Esophagus (tissue), 2 donors: ENCODE measurements around the gene RAMP2. TPM values are rescaled to one million over a fixed set of nuclear protein-coding genes. Genes with fewer than 3 reads are reported as not detected.
A peak's percentile ranks its signal among the peaks of the same experiment; 100 is the strongest.

ENCODE experiments used
- H3K27ac ChIP-seq, 2 donors: one replicate each; pipeline ENCODE4 v1.5.1; 2013; ENCODE audit warnings: low read depth in 2 of 2, mild to moderate bottlenecking in 2 of 2, inconsistent platforms in 1 of 2, low read length in 1 of 2, moderate library complexity in 1 of 2
- H3K27me3 ChIP-seq, 2 donors: one replicate each; pipeline ENCODE4 v1.6.1; 2013; ENCODE audit warnings: low read length in 2 of 2, control low read depth in 1 of 2, mild to moderate bottlenecking in 1 of 2; ENCODE audit not compliant: insufficient read depth in 2 of 2, control insufficient read depth in 1 of 2
- H3K36me3 ChIP-seq, 2 donors: one replicate each; pipeline ENCODE4 v1.6.1; 2013; ENCODE audit warnings: low read length in 1 of 2; ENCODE audit not compliant: control insufficient read depth in 2 of 2, insufficient read depth in 2 of 2
- H3K4me1 ChIP-seq, 2 donors: one replicate each; pipeline ENCODE4 v1.6.1; 2013; ENCODE audit warnings: low read length in 1 of 2; ENCODE audit not compliant: control insufficient read depth in 2 of 2, insufficient read depth in 2 of 2
- H3K4me3 ChIP-seq, 2 donors: one replicate each; pipeline ENCODE4 v1.5.1; 2013; ENCODE audit warnings: low read length in 2 of 2, mild to moderate bottlenecking in 2 of 2, low read depth in 1 of 2, moderate library complexity in 1 of 2
- H3K9me3 ChIP-seq, 2 donors: one replicate each; pipeline ENCODE4 v1.6.1; 2013; ENCODE audit warnings: mild to moderate bottlenecking in 2 of 2, low read depth in 1 of 2, low read length in 1 of 2, moderate library complexity in 1 of 2; ENCODE audit not compliant: control insufficient read depth in 2 of 2, insufficient read depth in 1 of 2
- WGBS, 2 donors: extraction: QIAGEN DNeasy Blood & Tissue Kit; methylation state at CpG; one replicate each; pipeline ENCODE4 v1.1.7; 2013; 5-methylcytosine and 5-hydroxymethylcytosine counted together
- polyA plus RNA-seq, 2 donors: library from polyadenylated mRNA; stranded (reverse); fragments of 200-250 nt; gene quantifications; one replicate each; pipeline ENCODE4 v1.2.3, GENCODE V29; 2013
- donor health status: healthy with polysubstance abuse.
- donor health status: Bipolar disorder and iron deficiency.

Gene RAMP2
- polyA plus RNA-seq, 2 donors: 7.5 to 13.5 TPM

DNA sequence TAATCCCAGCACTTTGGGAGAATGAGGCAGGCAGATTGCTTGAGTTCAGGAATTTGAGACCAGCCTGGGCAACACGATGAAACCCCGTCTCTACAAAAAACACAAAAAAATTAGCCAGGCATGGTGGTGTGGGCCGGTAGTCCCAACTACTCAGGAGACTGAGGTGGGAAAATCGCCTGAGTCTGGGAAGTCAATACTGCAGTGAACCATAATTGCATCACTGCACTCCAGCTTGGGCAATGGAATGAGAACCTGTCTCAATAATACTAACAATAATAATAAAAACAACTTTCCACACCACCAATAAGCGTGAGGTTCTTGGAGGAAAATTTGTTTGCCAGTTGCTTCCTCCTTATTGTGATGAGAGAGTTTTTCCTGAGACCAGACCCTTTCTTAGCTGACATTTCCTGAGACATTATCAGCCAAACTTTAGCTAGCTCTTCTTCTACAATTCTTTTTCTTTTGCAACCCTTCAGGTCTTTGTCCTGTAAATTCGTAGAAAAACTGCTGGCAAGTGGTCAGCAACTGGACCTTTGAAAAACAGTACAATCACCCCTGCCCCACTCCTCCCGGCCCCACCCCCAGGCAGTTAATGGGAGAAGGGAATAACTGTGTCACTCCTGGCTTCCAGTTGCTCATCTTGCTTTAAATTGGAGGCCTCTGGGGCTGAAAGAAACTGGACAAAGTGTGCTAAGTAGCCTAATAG, 12.7 kb upstream of the RAMP2 start:
- no peak overlapping the region for H3K4me3 ChIP-seq
- no peaks in the 10 kb centered on the region for H3K4me1 ChIP-seq
- H3K36me3 ChIP-seq: no peaks in the 10 kb centered on the region
- H3K27ac ChIP-seq: peak overlapping the region in 1 of 2 donors; percentile 5
- 67 to 69% methylated on average over 7 of the region's 7 CpGs for WGBS, 2 donors
- no peaks in the 10 kb centered on the region for H3K27me3 ChIP-seq
- no peaks in the 10 kb centered on the region for H3K9me3 ChIP-seq

GRCh38 chr17:42748908-42749798, 11.9 kb upstream of the RAMP2 start:
- no peaks in the 10 kb centered on the region for H3K4me1 ChIP-seq
- H3K27me3 ChIP-seq: no peaks in the 10 kb centered on the region
- no peak overlapping the region for H3K4me3 ChIP-seq
- H3K27ac ChIP-seq: peak overlapping the region in 1 of 2 donors; percentile 23
- H3K36me3 ChIP-seq: no peaks in the 10 kb centered on the region
- 66 to 72% methylated on average over 11 of the region's 11 CpGs for WGBS, 2 donors
- H3K9me3 ChIP-seq: no peaks in the 10 kb centered on the region

- no peaks in the 10 kb centered on the region for H3K27me3 ChIP-seq
- H3K36me3 ChIP-seq: no peaks in the 10 kb centered on the region
- no peaks in the 10 kb centered on the region for H3K4me1 ChIP-seq
- WGBS, 2 donors: 35 to 36% methylated on average over 3 of the region's 3 CpGs
- H3K27ac ChIP-seq: no peak overlapping the region
- H3K4me3 ChIP-seq: no peak overlapping the region
- H3K9me3 ChIP-seq: no peaks in the 10 kb centered on the region
These were observed 10.2 kb upstream of the RAMP2 start for GRCh38 chr17:42750739-42751344.

GRCh38 chr17:42751628-42752027, 9.4 kb upstream of the RAMP2 start:
- no peaks in the 10 kb centered on the region for H3K4me1 ChIP-seq
- H3K9me3 ChIP-seq: no peaks in the 10 kb centered on the region
- no peaks in the 10 kb centered on the region for H3K36me3 ChIP-seq
- 68 to 83% methylated on average over 7 of the region's 7 CpGs for WGBS, 2 donors
- H3K27ac ChIP-seq: no peak overlapping the region
- no peaks in the 10 kb centered on the region for H3K27me3 ChIP-seq
- H3K4me3 ChIP-seq: no peak overlapping the region

DNA sequence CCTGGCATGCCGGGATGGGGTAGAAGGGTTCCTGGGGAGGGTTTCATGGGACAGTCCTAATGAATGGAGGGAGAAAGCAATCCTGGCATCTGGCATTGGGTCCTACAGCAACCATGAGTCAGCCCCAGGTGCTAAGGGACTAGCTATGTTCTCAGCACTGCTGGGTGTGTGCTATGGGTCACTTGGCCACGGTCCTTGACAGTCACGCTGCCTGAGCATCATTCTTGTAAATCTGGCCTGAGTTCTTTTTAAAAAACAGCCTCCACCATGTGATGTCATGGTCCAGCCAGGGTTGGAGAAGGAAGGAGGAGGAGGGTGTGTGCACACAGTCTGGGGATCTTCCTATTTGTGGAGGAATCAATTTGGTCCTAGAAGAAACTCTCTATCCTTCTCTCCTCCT, 6.2 kb upstream of the RAMP2 start:
- WGBS, 2 donors: 60 to 69% methylated on average over 3 of the region's 3 CpGs
- Histone ChIP-seq H3K27me3 (no peaks in the 10 kb centered on the region), H3K4me1 (no peaks in the 10 kb centered on the region), H3K27ac (no peak overlapping the region), H3K9me3 (no peaks in the 10 kb centered on the region), H3K36me3 (no peaks in the 10 kb centered on the region), H3K4me3 (no peak overlapping the region)

DNA sequence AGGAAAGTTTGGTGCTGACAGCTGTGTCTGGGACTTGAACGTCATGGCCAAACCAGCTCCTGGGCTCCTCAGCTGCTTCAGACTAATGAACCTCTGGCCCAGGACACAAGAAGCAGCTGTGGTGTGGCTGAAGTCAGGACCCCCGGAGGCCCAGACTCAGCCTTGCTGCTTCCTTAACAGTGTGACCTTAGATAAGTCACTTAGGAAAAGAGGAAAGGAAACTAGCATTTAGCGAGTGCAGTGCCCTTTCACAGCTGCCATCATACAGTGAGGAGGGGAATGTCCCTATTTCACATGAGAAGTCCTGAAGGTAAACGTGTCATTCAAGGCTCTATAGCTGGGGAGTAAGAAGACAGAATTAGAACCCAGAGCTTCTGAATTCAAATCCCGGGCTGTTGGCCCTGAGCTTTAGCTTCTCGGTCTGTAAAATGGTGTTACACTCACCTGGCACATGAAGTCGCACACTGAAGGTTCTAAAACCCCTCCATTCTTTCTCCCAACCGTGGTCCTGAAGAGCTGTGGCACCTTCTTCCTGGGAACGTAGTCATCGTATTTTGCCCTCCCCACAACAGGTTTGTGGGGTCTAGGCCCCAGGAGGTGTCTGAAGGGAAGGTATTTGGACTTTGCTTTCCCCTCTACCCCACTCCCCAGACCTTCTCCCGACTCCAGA, 910 bp upstream of the RAMP2 start:
- Histone ChIP-seq H3K4me1 (no peaks in the 10 kb centered on the region), H3K27me3 (peaks cover 0 to 3% of the 10 kb centered on the region in 2 donors), H3K4me3 (peak overlapping the region in 1 of 2 donors; percentile 43), H3K9me3 (no peaks in the 10 kb centered on the region), H3K27ac (no peak overlapping the region), H3K36me3 (no peaks in the 10 kb centered on the region)
- 51 to 54% methylated on average over 11 of the region's 11 CpGs for whole genome bisulfite sequencing, 2 donors

DNA sequence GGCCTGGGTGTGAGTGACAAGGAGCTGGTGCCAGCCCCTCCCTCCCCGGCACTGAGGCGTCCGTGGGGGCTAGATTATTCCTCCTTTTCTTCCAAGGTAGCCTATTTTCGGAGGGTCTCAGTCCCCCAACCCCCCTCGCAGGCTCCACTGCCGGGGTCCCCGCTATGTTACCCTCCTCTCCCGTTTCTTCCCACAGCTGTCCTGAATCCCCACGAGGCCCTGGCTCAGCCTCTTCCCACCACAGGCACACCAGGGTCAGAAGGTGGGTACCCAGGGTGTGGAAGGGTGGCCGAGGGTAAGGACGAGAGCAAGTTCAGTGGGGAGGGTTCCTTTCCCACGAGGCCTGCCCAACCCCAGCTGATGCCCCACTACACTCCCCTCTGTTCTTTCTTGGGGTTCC, 611 bp downstream of the RAMP2 start:
- Histone ChIP-seq H3K27ac (peak overlapping the region; percentile 24 to 31), H3K4me1 (no peaks in the 10 kb centered on the region), H3K27me3 (peaks cover 0 to 3% of the 10 kb centered on the region in 2 donors), H3K36me3 (no peaks in the 10 kb centered on the region), H3K9me3 (no peaks in the 10 kb centered on the region), H3K4me3 (peak overlapping the region; percentile 41 to 43)
- 45 to 48% methylated on average over 11 to 12 of the region's 12 CpGs for WGBS, 2 donors

DNA sequence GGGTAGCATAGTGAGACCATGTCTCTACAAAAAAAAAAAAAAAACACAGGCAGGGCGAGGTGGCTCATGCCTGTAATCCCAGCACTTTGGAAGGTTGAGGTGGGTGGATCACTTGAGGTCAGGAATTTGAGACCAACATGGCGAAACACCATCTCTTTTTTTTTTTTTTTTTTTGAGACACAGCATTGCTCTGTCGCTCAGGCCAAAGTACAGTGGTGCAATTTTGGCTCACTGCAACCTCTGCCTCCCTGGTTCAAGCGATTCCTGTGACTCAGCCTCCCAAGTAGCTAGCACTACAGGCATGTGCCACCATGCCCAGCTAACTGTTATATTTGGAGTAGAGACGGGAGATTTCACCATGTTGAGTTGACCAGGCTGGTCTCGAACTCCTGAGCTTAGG, 5.1 kb downstream of the RAMP2 start:
- Histone ChIP-seq H3K9me3 (no peaks in the 10 kb centered on the region), H3K4me3 (no peak overlapping the region), H3K27me3 (peaks cover 0 to 3% of the 10 kb centered on the region in 2 donors), H3K4me1 (no peaks in the 10 kb centered on the region), H3K36me3 (no peaks in the 10 kb centered on the region), H3K27ac (no peak overlapping the region)
- 79 to 84% methylated on average over 6 of the region's 6 CpGs for WGBS, 2 donors

DNA sequence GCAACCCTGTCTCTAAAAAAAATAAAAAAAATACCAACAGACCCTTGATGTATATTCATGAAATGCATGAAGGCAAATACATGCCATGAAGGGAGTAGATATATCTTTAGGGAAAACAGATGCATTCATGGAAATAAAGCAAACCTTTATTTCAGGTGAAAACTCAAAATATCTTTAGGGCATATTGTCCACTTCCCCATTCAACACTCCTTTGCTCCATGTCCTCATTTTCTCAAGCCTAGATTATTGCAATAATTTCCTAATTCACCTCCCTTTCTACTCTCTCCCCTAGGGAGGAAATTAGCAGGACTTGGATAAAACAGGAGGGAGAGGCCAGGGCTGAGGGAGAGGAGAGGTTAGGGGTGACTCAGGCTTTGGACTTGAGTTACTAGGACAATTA, 6.5 kb downstream of the RAMP2 start:
- no peak overlapping the region for H3K27ac ChIP-seq
- no peaks in the 10 kb centered on the region for H3K27me3 ChIP-seq
- H3K4me3 ChIP-seq: no peak overlapping the region
- H3K36me3 ChIP-seq: no peaks in the 10 kb centered on the region
- H3K4me1 ChIP-seq: no peaks in the 10 kb centered on the region
- no peaks in the 10 kb centered on the region for H3K9me3 ChIP-seq
